LNCAP (cell line): ENCODE results near the gene CDKN1A.

Experiments
- CTCF ChIP-seq: fragments of 450-650 bp; IDR thresholded peaks from 2 replicates; pipeline ENCODE4 v1.5.1; 2017; ENCODE audit warnings: mild to moderate bottlenecking

Gene CDKN1A

GRCh38 chr6:36730424-36731380, 52.2 kb downstream of the CDKN1A start:
- no peak for TF ChIP-seq CTCF

- no peak for TF ChIP-seq CTCF
These were observed 53.3 kb downstream of the CDKN1A start for GRCh38 chr6:36731622-36732310.

- TF ChIP-seq CTCF, result no peak
These were observed 54.8 kb downstream of the CDKN1A start for GRCh38 chr6:36733300-36733699.

- TF ChIP-seq CTCF, result no peak
These were observed 56.1 kb downstream of the CDKN1A start for GRCh38 chr6:36734486-36735060.

GRCh38 chr6:36735110-36736071, 56.9 kb downstream of the CDKN1A start:
- TF ChIP-seq CTCF, result no peak
